ENCODE results near the gene TRAF2. TPM values are rescaled to one million over a fixed set of nuclear protein-coding genes. Genes with fewer than 3 reads are reported as not detected.
A peak's percentile ranks its signal among the peaks of the same experiment; 100 is the strongest.

Gene TRAF2
- total RNA-seq, 2 donors from 2014 or later = 23.7 to 25.3 TPM

DNA sequence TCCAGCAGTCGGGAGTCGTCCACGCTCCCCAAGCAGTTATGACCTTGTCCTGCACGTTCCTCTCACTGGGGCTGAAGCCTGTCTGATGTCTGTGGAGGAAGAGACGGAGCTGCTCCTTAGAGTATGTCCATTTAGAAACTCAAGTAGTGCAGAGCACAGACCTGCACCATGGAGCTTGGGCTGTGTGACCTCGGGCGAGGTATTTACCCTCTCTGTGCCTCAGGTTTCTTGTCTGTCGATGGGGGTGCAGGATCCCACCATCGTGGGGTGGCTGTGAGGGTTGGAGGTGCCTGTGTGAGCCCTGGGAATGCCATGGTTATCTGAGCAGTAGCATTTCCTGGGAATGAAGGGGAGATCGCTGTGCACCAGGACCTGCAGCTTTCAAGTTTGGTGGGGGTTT lies 14.2 kb downstream of the TRAF2 start:
- ATAC-seq (no peak), DNase-seq (no peak)
- intact Hi-C loops (cut with DNase I, micrococcal nuclease) = no loop called here

DNA sequence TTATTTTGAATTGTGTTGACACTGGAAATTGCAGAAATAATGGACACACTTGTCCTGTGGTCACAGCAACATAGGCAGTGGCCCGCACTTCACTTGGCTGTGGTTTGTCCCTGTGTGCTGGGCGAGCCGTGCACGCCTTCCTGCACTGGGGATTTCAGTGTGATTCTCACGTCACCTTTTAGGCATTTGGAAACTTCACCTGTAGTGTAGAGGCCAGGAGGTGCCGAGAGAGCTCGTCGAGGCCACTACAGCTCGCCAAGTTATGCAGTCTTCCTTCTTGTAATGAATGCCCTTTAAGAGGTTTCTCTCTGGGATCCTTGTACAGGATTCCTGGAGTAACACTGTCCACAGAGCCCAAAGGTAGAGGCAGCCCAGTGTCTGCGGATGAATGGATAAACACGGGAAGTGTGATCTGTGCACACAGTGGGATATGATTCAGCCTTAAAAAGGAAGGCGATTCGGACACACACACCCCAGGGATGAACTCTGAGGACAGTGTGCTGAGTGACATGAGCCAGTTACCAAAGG lies 14.7 kb downstream of the TRAF2 start:
- intact Hi-C loops (cut with DNase I, micrococcal nuclease) = no loop called here
- ATAC-seq = peak; percentile 1
- DNase-seq = peak in 1 of 2 donors; percentile 26

- ATAC-seq (peak; percentile 62), DNase-seq (peak; percentile 81 to 85)
- intact Hi-C loops (cut with DNase I, micrococcal nuclease) = no loop called here
Observed at GRCh38 chr9:136901516-136902258, 15.4 kb downstream of the TRAF2 start.

GRCh38 chr9:136902259-136902821 lies 16.0 kb downstream of the TRAF2 start:
- ATAC-seq (peak; percentile 81), DNase-seq (peak; percentile 88 to 93)
- intact Hi-C loops (cut with DNase I, micrococcal nuclease) = no loop called here

GRCh38 chr9:136903041-136903554 lies 16.8 kb downstream of the TRAF2 start:
- ATAC-seq (peak; percentile 7), DNase-seq (peak in 1 of 2 donors; percentile 53)
- intact Hi-C loops (cut with DNase I, micrococcal nuclease) = no loop called here

- no peak for DNase-seq
- no peak for ATAC-seq
- intact Hi-C loops (cut with DNase I, micrococcal nuclease) = no loop called here
Observed at GRCh38 chr9:136906266-136906665, 19.9 kb downstream of the TRAF2 start.

GRCh38 chr9:136907011-136907914 lies 20.9 kb downstream of the TRAF2 start:
- intact Hi-C loops (cut with DNase I, micrococcal nuclease) = no loop called here
- DNase-seq = no peak
- no peak for ATAC-seq

GRCh38 chr9:136910197-136910900 lies 24.0 kb downstream of the TRAF2 start:
- ATAC-seq (peak; percentile 20), DNase-seq (no peak)
- intact Hi-C loops (cut with DNase I, micrococcal nuclease) = no loop called here

DNA sequence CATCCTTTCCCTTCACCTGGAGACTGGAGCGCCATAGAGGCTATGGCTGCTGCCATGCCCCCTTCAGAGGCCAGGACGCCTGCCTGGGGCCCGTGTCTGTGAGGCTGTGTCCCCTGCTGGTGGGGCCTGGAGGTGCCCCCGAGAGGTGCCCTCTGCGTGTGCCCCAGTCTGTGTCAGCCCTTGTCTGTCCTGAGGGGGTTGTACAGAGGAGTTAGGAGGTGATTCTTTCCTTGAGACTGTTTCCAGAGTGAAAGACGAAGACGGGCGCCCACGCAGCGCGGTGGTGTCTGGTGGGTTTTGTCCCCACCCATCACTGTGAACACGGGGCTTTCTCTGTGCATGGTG lies 24.6 kb downstream of the TRAF2 start:
- peak; percentile 21 for ATAC-seq
- intact Hi-C loops (cut with DNase I, micrococcal nuclease) = no loop called here
- DNase-seq = no peak

GRCh38 chr9:136913701-136914438 lies 27.6 kb downstream of the TRAF2 start:
- intact Hi-C loops (cut with DNase I, micrococcal nuclease) = no loop called here
- ATAC-seq (no peak), DNase-seq (no peak)

DNA sequence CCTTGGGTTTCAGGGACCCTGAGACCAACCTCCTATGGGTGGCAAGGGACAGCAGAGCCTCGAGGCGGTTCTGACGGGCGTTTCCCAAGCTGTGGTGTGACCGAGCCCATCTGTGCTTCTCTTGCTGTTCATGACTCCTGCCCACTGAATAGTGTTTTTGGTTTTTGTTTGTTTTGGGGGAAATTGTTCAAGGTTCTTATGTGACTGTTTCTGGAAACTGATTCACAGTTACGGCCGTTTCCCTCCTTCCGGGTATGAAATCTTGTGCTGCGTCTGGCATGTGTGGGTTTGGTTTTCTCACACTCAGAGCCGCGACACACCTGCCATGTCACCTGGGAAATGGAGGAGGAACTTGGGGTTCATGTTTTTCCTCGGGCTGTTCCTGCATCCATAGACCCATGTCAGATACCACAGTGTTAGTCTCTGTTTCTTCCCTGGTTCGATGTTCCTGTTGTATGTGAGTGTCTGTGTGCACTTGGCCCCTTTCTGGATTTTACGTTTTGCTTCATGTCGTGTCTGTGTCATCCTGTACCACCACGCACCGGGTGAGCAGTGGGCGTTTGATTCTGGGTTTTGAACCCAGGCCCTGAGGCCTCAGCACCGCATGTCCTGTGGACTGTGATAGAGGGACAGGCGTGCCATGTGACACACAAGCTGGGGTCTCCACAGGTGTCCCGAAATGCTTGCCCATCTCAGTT lies 29.5 kb downstream of the TRAF2 start:
- intact Hi-C loops (cut with DNase I, micrococcal nuclease) = no loop called here
- ATAC-seq (peak; percentile 4), DNase-seq (no peak)

GRCh38 chr9:136916330-136917184 lies 30.2 kb downstream of the TRAF2 start:
- ATAC-seq (peak; percentile 20), DNase-seq (no peak)
- intact Hi-C loops (cut with DNase I, micrococcal nuclease) = no loop called here

- ATAC-seq = no peak
- no peak for DNase-seq
- intact Hi-C loops (cut with DNase I, micrococcal nuclease) = no loop called here
Observed at GRCh38 chr9:136917902-136918301, 31.6 kb downstream of the TRAF2 start.

GRCh38 chr9:136920069-136920468 lies 33.8 kb downstream of the TRAF2 start:
- intact Hi-C loops (cut with DNase I, micrococcal nuclease) = no loop called here
- ATAC-seq = no peak
- DNase-seq = no peak

- DNase-seq (no peak), ATAC-seq (no peak)
- intact Hi-C loops (cut with DNase I, micrococcal nuclease) = no loop called here
Observed at GRCh38 chr9:136920734-136921231, 34.5 kb downstream of the TRAF2 start.

- ATAC-seq (no peak), DNase-seq (no peak)
- intact Hi-C loops (cut with DNase I, micrococcal nuclease) = no loop called here
Observed at GRCh38 chr9:136921307-136921706, 35.0 kb downstream of the TRAF2 start.
